ENCODE measurements around the gene BCL7C. TPM values are rescaled to one million over a fixed set of nuclear protein-coding genes. Genes with fewer than 3 reads are reported as not detected.

BCL7C gene
- total and polyA plus RNA-seq, 2 of the 13 experiments (the other 11 are each of a cell fraction or from before 2014, with no cell fraction given), result 17.7 to 33.8 TPM

DNA sequence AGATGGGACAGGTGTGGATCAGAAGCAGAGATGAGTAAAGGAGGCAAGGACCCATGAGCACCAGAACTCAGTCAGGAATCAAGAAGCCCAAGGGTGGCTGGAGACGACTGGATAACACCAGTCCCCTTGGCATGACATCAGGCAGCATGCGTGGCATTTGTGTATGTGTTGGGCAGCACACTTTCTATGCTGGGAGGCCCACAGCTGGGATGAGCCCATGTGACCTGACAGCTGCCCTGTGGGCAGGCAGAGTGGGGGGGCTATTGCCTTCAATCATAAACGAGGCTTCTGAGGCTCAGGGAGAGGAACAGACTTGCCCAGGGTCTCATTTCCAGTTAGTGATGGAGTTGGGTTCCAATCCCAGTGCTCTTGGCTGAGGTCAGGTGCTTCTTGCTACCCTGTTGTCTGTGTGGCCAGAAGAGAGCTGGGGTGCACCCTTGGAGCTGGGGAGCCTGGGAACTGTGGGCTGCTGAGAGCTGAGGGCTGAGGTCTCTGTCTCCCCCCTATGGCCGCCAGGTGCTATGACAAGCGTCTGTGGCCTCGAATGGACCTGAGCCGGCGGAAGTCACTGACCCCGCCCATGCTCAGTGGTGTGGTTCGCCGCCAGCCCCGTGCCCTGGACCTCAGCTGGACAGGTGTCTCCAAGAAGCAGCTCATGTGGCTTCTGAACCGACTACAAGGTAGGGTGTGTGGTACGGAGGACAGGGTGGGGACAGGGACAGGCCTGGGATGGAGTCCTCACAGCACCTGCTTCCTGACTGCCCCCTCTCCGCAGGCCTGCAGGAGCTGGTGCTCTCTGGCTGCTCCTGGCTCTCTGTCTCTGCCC lies 47.9 kb upstream of the BCL7C start (continued):
- TF ChIP-seq MAFF (IDR thresholded peaks at IDR 0.05; ENCODE audit: low read depth, low read length) (no peak), RFX3 (CRISPR knock-in tag; IDR thresholded peaks at IDR 0.05) (no peak), ZMYM3 (CRISPR knock-in tag; IDR thresholded peaks at IDR 0.05) (0 out of 2 replicates have a peak, but pooled peaks have one; percentile 29), IKZF1 (IDR thresholded peaks at IDR 0.05) (no peak), ZNF891 (CRISPR knock-in tag; IDR thresholded peaks at IDR 0.05) (peak; percentile 20), ZNF556 (CRISPR knock-in tag; IDR thresholded peaks at IDR 0.05; ENCODE audit: borderline replicate concordance) (peak; percentile 76), JDP2 (CRISPR knock-in tag; IDR thresholded peaks at IDR 0.05; ENCODE audit: borderline replicate concordance) (no peak), GTF2F1 (IDR thresholded peaks at IDR 0.05; ENCODE audit: low read length) (no peak), WIZ (CRISPR knock-in tag; IDR thresholded peaks at IDR 0.05) (no peak), FOSL2 (CRISPR knock-in tag; IDR thresholded peaks at IDR 0.05) (peak; percentile 51), NR3C1 (CRISPR knock-in tag; IDR thresholded peaks at IDR 0.05) (no peak), ZNF12 (CRISPR knock-in tag; IDR thresholded peaks at IDR 0.05) (0 out of 2 replicates have a peak, but pooled peaks have one; percentile 23), HHEX (CRISPR knock-in tag; IDR thresholded peaks at IDR 0.05) (no peak), SIN3A (IDR thresholded peaks at IDR 0.05; ENCODE audit: borderline replicate concordance, low read depth, low read length) (no peak; the same call in 1 of the 2 replicates), POLR2AphosphoS5 (IDR thresholded peaks at IDR 0.05; ENCODE audit: low read depth, low read length) (peak; percentile 38; the same call in 1 of the 2 replicates), RNF2 (conservative IDR thresholded peaks at IDR 0.05; ENCODE audit: low read depth) (no peak), ZNF382 (CRISPR knock-in tag; IDR thresholded peaks at IDR 0.05; ENCODE audit: borderline replicate concordance) (no peak), SRSF1 (optimal IDR thresholded peaks at IDR 0.05; ENCODE audit: low read depth, low read length) (no peak)
- TF ChIP-seq, protein P1, sequence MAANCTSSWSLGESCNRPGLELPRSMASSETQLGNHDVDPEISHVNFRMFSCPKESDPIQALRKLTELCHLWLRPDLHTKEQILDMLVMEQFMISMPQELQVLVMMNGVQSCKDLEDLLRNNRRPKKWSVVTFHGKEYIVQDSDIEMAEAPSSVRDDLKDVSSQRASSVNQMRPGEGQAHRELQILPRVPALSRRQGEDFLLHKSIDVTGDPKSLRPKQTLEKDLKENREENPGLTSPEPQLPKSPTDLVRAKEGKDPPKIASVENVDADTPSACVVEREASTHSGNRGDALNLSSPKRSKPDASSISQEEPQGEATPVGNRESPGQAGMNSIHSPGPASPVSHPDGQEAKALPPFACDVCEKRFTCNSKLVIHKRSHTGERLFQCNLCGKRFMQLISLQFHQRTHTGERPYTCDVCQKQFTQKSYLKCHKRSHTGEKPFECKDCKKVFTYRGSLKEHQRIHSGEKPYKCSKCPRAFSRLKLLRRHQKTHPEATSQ (CRISPR knock-in tag; IDR thresholded peaks at IDR 0.05; ENCODE audit: borderline replicate concordance), result no peak
- TF ChIP-seq, protein P2, sequence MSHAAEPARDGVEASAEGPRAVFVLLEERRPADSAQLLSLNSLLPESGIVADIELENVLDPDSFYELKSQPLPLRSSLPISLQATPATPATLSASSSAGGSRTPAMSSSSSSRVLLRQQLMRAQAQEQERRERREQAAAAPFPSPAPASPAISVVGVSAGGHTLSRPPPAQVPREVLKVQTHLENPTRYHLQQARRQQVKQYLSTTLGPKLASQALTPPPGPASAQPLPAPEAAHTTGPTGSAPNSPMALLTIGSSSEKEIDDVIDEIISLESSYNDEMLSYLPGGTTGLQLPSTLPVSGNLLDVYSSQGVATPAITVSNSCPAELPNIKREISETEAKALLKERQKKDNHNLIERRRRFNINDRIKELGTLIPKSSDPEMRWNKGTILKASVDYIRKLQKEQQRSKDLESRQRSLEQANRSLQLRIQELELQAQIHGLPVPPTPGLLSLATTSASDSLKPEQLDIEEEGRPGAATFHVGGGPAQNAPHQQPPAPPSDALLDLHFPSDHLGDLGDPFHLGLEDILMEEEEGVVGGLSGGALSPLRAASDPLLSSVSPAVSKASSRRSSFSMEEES (CRISPR knock-in tag; IDR thresholded peaks at IDR 0.05), result no peak; the same call in 1 of the 2 replicates
- TF ChIP-seq, protein P3, sequence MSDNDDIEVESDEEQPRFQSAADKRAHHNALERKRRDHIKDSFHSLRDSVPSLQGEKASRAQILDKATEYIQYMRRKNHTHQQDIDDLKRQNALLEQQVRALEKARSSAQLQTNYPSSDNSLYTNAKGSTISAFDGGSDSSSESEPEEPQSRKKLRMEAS (IDR thresholded peaks at IDR 0.05), result peak; percentile 71; the same call in 1 of the 2 replicates
- TF ChIP-seq, protein P4, sequence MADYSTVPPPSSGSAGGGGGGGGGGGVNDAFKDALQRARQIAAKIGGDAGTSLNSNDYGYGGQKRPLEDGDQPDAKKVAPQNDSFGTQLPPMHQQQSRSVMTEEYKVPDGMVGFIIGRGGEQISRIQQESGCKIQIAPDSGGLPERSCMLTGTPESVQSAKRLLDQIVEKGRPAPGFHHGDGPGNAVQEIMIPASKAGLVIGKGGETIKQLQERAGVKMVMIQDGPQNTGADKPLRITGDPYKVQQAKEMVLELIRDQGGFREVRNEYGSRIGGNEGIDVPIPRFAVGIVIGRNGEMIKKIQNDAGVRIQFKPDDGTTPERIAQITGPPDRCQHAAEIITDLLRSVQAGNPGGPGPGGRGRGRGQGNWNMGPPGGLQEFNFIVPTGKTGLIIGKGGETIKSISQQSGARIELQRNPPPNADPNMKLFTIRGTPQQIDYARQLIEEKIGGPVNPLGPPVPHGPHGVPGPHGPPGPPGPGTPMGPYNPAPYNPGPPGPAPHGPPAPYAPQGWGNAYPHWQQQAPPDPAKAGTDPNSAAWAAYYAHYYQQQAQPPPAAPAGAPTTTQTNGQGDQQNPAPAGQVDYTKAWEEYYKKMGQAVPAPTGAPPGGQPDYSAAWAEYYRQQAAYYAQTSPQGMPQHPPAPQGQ (CRISPR knock-in tag; IDR thresholded peaks at IDR 0.05; ENCODE audit: borderline replicate concordance), result no peak
- TF ChIP-seq, protein P5, sequence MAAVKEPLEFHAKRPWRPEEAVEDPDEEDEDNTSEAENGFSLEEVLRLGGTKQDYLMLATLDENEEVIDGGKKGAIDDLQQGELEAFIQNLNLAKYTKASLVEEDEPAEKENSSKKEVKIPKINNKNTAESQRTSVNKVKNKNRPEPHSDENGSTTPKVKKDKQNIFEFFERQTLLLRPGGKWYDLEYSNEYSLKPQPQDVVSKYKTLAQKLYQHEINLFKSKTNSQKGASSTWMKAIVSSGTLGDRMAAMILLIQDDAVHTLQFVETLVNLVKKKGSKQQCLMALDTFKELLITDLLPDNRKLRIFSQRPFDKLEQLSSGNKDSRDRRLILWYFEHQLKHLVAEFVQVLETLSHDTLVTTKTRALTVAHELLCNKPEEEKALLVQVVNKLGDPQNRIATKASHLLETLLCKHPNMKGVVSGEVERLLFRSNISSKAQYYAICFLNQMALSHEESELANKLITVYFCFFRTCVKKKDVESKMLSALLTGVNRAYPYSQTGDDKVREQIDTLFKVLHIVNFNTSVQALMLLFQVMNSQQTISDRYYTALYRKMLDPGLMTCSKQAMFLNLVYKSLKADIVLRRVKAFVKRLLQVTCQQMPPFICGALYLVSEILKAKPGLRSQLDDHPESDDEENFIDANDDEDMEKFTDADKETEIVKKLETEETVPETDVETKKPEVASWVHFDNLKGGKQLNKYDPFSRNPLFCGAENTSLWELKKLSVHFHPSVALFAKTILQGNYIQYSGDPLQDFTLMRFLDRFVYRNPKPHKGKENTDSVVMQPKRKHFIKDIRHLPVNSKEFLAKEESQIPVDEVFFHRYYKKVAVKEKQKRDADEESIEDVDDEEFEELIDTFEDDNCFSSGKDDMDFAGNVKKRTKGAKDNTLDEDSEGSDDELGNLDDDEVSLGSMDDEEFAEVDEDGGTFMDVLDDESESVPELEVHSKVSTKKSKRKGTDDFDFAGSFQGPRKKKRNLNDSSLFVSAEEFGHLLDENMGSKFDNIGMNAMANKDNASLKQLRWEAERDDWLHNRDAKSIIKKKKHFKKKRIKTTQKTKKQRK (IDR thresholded peaks at IDR 0.05; ENCODE audit: low read length), result no peak

All from HepG2 (cell line).